NCI-H2196 treated with DMSO at 0.1 percent for 48 hours (cell line): ENCODE results near the gene KCNA10.
A peak's percentile ranks its signal among the peaks of the same experiment; 100 is the strongest.

ENCODE experiments used
- DNase-seq: peaks from one replicate; lab custom pipeline; 2025; ENCODE audit not compliant: unreplicated experiment; lab: John Stamatoyannopoulos, UW

KCNA10 gene

DNA sequence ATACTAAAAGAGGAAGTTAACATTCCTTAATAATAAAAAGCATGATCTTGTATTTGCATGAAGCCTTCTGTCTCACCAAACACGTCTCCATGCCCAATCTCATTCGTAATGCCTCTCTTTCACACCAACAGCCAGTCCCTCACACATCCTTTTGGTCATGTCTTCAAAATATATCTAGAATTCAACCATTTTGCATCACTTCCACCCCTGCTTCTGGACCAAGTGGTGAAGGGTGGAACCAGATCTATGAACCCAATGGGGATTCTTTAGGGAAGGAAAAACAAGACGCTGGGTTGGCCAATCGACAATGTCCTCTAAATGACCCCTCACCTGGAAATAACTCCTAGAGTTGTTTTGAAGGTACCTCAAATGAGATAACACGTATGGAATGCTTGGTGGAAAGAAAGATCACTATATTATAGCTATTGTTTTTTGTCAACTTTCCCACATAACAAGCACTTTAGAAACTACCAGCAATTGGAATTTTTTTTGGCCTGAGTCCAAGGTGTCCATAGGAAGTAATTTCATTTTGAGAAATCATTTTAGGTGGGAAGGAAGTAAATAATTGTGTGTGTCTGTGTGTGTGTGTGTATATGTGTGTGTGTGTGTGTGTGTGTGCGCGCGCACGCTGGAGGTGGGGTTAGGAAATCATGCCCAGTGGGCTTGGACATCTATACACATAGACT lies at the start of gene KCNA10:
Gene KCNA10, minus strand, starts transcription at position 51 of the 686 bp plus-strand sequence. CDS start 388 bp downstream, outside the sequence.
- no peak for DNase-seq

DNA sequence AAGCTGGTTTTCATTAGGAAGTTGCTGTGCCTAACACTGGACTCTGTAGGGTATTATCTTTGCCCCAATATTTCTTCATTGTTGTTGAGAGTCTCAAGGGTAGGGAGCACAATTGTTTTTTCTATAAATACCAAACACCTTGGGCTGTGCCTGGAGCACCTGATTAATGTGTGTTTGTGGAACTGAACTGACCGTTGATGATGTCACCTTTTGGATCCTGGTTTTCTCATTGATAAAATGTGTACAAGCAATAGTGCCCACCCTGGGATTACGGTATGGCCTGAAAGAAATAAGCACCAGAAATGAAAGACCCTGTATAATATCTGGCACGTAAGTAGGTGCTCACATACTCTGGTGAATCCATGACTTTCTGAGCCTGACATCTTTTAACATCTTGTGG lies 47.9 kb upstream of the KCNA10 start:
- no peak for DNase-seq

DNA sequence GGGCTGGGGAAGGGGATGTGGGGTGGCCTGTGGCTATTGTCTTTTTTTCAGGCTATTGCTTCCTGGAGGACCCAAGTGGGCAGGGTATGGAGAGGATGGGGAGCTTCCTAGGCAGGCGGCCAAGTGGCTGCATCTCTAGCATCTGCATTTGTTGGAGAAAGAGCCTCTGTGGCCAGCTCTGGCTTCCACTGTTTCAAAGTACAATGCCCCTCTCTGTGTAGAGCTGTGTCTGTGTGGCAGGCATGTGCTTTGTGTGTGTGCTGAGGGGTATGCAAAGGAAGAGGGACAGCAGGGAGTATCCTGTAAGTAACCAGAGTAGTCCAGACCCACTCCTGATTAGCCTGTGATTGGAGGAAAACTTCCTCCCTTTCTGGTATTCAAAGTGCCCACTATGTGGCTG lies 46.6 kb upstream of the KCNA10 start:
- DNase-seq, result no peak

DNA sequence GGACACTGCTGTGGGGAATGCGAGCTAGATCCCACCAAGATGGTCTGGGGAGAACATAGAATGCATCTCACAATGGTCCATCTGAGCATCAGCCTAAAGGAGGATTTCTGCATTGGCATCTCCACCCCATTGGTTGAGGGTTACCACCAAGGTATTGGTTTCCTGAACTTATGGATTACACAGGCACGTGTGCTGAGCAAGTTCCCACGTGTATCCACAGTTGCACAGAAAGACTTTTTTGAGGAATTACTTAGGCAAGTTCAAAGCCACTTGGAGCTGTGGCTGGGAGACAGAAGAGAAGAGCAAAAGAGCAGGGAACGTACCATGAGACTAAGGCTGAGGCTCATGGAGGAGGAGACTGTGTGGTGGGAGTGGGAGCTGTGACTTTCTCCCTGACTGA lies 44.1 kb upstream of the KCNA10 start:
- no peak for DNase-seq

DNA sequence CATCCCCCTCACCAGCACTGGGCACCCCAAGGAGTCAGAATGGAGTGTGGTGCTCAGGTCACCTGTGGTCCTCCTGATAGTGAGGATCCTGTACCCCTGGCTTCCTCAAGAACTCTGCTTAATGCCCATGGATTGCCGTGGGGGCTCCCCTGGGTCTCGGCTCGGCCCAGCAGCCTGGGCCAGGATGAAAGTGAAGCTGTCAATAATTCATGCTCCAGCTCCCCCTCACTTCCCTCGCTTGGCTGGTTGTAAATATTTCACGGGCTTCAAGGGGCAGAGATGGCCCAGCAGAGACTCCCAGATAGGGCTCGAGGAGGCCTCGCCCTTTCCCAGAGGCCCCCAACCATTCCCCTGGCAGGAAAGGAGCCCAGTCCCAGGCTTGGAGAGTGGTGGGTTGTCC lies 42.6 kb upstream of the KCNA10 start:
- DNase-seq, result no peak

DNA sequence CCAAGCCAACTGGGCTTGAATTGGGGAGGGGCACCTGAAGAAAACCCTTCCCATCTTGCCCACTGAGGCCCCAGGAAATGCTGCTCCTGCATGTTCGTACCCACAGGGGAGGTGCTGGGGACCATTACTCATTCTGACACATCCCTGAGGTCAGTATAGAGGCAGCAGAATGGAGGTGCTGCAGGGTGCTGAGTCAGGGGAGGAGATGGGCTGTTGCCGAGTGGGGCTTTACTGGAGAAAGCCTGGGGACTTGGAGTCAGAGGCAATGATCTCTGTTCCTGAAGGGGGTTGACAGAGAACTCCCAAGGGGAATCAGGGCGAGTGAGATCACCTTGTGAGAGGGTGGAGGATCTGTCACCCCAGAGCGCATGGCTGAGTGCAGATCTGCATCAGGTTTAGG lies 40.2 kb upstream of the KCNA10 start:
- no peak for DNase-seq

DNA sequence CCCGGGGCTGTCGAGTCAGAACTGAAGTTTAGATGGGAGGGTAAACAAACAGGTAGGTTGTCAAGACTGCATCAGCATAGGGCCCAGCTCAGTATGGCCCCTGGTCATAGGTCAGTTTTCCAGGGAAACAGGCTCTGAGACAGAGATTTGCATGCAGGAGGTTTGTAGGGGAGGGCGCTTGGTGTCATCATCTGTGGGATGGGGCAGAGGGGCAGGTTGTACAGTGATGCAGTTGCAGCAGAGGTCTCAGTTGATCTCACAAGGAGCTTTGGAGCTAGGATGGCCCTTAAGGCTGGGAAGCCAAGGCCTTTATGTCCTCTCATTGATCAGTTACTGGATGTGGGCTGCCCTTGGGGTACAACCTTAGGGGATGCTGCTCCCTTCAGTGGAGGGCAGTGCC lies 38.5 kb upstream of the KCNA10 start:
- DNase-seq, result no peak

DNA sequence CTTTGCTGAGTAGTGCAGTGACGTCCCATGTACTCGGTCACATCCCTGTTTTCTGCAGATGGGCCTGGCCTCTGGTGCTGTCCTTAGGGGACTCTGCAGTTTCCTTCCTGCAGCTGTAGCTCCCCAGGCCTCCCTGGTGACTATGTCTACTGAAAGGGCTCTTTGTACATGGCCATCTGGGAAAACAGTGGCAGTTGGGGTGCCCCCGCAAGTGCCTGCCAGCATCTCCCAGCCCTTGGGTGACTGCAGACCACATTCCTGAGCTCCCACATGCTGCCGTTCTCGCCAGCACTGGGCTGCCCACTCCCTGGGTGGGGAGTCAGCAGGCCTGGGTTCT lies 37.5 kb upstream of the KCNA10 start:
- no peak for DNase-seq

DNA sequence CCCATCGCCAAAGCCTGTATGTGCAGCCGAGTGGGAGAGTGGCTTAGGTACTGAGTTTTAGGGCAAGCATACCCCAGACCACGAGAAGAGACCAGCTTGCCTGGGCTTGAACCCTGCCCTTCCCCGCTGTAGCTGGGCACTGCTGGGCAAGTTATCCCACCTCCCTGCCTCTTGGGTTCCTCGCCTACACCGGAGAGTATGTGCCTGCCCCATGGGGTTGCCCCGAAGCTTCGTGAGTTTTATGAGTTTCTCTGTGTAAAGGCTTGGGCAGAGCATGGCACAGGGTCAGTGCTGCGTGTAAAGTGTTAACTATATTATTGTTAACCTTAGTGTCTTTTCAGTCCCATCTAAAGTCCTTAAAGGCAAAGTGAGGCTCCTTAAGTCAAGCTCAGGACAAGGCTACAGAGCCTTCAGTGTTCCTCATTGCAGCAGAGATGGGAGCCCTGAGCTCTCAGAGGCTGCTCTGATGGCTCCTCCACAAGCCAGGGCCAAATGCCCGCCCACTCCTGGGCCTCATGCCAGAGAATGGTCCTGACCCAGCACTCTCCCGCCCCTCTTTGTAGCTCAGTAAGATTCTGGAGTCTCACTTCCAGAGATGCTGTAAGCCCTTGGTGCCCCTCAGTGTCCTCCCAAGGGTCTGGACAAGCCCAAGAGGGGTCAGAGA lies 37.0 kb upstream of the KCNA10 start:
- no peak for DNase-seq

DNA sequence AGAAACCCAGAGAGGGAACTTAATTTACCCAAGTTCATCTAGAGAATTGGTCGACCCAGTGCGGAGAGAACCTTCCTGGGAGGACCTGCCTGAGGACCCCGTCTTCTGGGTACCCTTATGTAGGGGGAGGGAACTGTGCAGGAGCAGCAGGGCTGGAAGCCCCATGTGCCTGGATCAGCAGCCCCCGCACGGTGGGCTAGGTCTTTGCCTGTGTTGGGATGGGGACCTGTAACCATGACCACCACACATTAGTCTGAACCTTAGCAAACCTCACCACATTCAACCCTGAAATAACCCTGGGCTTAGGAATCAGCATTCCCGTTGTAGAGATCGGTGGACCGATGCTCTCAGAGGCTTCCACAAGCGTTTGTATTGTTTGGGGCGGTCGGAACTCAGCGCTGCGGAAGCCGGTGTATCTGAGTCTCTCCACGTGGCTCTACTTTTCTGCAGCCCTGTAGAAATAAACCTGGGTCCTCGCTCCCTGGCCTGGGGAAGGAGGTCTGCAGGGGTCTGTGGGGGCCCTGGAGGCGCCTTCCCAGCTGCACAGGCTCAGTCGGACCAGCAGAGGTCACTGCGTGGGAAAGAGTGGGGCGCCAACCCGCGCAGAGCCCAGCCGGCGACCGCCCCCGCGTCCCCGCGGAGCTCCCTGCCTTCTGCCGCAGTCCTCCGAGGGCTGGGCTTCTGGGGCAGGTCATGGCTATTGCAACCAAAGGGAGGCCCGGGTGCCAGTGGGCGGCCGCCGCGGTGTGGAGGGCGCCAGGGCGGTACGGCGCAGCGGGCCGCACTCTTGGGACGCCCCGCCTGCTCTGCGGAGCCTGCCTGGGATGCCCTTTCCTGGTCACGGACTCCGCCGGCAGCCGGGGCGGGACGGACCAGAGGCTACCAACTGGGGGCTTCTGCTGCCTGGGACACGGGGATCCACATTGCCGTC lies 36.2 kb upstream of the KCNA10 start:
- no peak for DNase-seq

DNA sequence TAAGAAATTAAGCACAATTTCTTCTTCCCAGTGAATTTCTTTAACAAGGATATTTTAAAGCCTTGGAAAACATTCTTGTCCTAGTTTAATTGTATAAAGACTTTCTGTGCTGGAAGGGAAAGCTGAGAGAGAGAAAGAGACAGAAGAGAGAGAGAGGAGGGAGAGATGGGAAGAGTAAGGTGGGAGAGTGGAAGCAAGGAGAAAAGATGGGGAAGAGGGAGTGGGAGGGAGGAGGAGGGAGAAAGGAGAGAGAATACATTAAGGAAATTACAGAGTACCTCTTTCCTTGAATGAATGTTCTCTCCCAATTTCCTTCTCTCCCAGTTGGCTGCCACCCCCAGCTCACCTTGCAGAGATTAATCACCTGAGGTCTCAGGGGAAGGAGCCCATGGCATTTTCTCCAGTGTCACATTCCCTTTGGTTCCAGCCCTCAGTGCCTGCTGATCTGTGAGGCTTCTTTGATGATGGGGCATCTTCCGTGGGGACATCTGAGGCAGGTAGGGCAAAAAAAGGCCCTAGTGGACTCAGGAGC lies 32.4 kb upstream of the KCNA10 start:
- DNase-seq, result no peak

DNA sequence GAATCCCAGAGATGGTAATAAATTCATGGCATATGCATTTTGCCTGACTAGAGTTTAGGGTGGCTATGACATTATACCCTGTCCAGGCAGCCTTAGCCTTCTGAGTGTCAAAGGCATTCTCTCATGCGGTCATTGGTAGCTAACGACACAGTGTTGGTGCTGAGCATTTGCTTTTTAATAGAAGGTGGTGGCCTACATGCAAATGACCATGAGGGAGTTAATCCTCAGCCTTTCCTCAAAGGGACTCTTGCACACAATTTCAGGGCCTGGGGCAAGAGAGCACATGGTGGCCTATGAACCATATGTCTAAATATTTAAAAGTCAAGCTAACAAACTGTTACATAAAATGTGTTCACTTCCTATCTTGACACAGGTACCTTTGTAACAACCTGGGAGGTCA lies 30.9 kb upstream of the KCNA10 start:
- DNase-seq, result no peak

DNA sequence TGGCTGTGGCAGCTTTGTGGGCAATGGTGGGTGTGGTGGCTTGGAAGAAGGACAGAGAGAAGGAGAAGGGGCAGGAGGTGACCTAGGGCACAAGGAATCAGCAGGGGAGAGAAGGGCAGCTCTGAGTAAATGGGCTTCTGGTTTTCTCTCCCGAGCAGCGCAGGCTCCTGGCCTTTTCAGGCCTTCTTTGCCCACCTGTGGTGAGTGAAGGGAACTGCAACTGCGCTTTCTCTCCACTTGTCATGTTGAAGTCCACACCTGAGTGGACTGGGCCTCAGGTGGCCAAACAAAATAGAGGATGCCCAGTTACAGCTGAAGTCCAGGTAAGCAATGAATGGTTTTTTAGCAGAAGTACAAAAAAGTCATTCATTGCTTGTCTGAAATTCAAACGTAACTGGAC lies 29.4 kb upstream of the KCNA10 start:
- peak; percentile 37 for DNase-seq

DNA sequence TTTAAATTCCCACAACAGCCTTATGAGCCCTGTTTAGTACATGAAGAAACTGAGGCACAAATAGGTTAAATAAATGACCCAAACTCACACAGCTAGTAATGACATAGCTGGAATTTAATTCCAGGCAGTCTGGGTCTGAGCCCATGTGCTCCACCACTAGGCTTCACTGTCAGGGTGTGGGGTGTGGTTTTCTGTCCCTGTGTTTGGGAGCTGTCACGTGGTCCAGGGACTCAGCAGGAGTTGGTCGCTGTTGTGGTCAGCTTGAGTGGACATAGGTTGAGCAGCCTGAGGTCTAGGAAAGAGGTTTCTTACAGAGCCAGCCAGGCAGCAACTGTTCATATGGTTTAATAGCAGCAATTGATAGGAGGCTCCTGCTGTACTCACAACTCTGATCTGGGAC lies 28.0 kb upstream of the KCNA10 start:
- no peak for DNase-seq

DNA sequence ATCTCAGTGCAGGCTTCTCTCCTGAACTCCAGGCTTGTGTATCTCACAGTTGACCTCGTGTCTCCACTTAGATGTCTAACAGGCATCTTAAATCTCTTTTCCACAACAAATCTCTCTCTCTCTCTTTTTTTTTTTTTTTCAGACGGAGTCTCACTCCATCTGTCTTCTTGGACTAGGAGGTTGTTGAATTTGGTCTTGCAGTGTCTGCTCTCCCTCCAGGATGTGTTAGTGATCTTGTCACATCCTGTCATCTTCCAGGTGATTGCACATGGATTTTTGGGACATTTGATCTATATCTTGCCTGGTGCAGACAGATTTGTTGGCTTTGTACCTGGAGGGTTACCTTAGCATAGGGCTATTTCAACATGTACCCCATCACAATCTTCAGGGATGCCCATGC lies 26.5 kb upstream of the KCNA10 start:
- DNase-seq, result no peak

DNA sequence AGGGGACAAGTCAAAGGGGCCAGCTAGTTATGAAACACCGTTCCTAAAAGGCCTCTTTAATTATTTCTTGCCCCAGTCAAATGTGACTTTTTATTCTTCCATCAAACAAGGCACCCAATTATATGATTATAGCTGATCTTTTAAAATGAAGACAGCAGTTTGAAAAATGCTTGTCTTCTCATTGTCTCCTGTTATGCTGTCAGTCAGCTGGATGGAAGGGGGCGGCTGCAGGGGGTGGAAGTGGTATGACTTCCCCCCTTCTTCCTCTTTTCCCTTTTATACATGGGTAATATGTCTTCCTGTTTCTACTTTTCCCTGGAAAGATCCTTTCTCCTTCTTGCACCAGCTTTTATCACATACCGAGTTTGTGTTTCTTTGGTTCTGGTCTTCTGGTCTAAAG lies 25.8 kb upstream of the KCNA10 start:
- no peak for DNase-seq

DNA sequence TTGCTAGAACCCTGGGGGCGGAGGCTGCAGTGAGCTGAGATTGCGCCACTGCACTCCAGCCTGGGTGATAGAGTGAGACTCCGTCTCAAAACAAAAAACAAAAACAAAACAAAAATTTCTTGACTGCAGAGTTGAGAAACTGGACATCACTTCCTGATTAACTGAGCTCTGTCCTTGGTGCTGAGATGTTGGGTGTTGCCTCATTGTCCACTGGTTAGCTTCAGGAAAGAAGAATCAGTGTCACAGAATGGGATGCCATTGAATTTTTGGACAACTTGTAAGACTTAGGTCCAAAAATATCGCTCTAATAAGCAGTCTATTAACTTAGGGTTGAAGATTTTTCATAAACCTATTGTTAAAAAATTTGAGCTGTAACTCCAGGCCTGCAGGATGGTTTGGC lies 23.8 kb upstream of the KCNA10 start:
- no peak for DNase-seq

DNA sequence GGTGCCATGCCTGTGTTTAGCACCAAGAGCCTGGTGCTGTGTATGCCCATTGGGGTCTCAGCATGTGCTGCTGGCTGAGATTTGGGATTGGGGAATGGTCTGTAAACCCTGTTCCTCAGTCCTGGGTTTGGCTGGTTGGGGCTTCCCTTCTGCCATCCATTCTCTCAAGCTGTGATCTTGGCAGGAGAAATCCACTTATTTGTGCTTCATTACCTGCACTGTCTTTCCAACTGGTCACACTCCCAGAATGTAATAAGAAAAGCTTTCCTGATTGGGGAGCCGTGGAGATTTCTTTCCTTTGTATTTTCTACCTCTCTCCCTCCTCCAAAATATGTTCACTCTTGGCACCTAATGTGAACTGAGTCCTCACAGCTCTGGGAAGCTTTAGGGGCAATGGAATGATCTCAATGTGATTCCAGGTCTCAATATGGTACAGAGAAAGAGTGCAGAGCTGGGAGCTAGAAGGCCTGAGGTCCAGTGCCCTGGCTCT lies 23.0 kb upstream of the KCNA10 start:
- DNase-seq, result no peak

DNA sequence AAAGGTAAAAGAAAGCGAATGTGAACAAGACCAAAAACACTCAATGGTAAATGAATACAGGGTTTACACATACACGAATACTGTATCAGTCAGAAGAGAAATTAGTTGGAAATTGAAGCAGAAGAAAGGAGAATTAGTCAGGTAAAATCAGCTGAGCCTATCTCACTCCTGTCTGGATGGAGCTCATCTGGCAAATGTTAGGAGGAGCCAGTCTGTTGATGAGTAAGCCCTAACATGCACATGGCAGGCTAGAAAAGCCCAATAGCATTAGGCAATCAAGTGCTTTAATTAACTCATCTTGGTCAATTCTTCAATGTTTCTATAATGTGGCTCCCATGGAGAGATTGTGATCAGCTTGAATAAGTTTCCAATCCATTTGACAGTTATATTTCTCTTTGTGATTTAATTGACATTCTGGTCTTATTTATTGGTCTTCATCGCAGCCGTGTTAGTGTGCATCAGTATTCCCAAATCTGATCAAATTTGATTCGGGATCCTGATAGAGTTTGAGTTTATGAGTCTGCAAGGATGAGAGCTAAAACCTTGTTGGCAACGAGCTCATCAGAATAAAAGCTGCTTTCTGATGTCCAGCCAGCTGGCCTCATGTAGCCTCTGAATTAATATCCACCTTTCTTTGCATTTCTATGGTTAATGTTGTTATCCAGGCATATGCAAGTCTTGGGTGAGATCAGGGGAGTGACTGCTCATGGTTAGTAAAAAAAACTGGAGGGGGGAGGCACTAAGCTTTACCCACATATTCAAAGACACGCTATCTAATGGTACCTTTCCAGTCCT lies 22.1 kb upstream of the KCNA10 start:
- no peak for DNase-seq

DNA sequence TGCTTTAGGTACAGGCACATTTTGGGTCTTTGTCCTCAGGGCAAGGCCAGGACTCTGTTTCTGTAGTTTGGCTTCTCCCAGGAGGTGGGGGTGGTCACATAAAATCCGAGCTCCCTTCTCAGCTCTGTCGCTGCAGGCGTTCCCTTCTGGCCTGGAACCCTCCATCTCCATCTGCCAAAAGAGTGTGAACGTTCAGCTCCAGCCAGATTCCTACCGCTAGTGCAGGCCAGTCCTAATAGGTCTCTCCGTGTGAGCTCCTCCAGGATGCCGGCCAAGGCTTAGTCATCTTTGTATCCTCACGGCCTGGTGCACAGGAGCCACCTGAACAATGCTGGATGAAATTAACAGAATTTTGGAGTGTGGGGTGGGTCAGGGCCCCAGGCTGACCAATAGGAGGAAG lies 19.9 kb upstream of the KCNA10 start:
- DNase-seq, result peak; percentile 43

DNA sequence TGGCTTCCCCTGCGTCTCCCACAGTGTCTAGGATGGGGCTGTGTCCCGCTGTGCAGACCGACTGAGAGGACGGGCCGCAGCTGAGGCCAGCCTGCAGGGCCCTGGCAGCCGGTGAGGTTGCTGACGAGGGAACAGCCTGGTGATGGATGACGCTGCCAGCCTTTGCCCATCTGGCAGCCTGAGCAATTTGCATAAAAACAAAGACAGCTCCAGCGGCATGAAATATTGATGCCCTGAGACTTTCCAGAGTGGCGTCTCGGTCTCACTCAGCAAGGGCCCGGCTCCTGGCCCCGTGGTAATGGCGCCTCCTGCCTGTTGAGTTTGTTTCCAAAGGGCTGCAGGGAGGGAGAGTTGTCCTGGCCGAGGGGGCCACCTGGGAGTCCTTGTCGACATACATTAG lies 19.1 kb upstream of the KCNA10 start:
- DNase-seq, result no peak
